NT2/D1 (cell line): ENCODE measurements around the gene ALG10.
"Not testable (repeated sequence)": the region's sequence is repeated elsewhere in the genome, so short reads cannot be mapped to it uniquely, and the experiment has no call there.

Source experiments
- SUZ12 ChIP-seq: IDR thresholded peaks from 2 replicates; pipeline ENCODE4 v1.6.1; 2011; ENCODE audit not compliant: insufficient read length, insufficient read depth; ENCODE audit errors: extremely low read depth
- YY1 ChIP-seq: IDR thresholded peaks from 2 replicates; pipeline ENCODE4 v1.6.1; 2011; ENCODE audit not compliant: insufficient read length, insufficient read depth
- ZNF274 ChIP-seq: IDR thresholded peaks from 2 replicates; pipeline ENCODE4 v1.6.1; 2011; ENCODE audit warnings: mild to moderate bottlenecking, low read depth, low read length

DNA sequence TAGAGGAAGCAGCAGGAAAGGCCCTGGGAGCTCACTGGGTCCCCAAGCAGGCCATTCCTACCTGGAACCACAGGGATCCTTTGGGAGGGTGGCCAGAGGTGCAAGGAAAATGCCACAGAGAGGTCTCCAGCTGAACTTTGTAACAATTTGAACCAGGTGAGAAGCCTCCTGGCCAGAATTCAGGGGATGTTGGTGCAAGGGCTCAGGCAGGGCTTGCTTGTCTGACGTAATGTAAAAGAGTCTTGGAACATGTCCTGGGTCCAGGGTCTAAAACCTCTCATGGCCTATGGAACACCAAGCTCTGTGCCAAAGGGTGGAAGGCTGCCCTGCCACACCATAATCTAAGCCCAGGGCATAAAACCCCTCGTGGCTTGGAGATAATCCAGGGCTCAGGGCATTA lies 25.6 kb downstream of the ALG10 start:
- TF ChIP-seq ZNF274, YY1, SUZ12: not testable (repeated sequence)
